PFSK-1 (cell line): ENCODE results near the gene KIF14.

Experiments used
- FOXP2 ChIP-seq: optimal IDR thresholded peaks from 2 replicates; pipeline ENCODE3; 2011; ENCODE audit warnings: borderline replicate concordance, control low read depth, inconsistent platforms; ENCODE audit not compliant: insufficient read depth; ENCODE audit errors: extremely low read length, extremely low read depth
- POLR2AphosphoS5 ChIP-seq: IDR thresholded peaks from 2 replicates; pipeline ENCODE4 v1.6.1; 2012; ENCODE audit warnings: low read depth, mild to moderate bottlenecking, control low read depth, low read length, moderate library complexity
- REST ChIP-seq, 2 experiments: IDR thresholded peaks; 2 replicates each; pipeline versions ENCODE4 v1.6.1 to v1.8.0; 2011 to 2012; ENCODE audit warnings: low read depth in 2 of 2, low read length in 2 of 2, control low read depth in 1 of 2, inconsistent platforms in 1 of 2, mild to moderate bottlenecking in 1 of 2, moderate library complexity in 1 of 2; ENCODE audit not compliant: insufficient read depth in 1 of 2
- SIN3A ChIP-seq: IDR thresholded peaks from 2 replicates; pipeline ENCODE4 v1.6.1; 2012; ENCODE audit warnings: mild to moderate bottlenecking, low read length, moderate library complexity, borderline replicate concordance; ENCODE audit not compliant: insufficient read depth
- TAF1 ChIP-seq: IDR thresholded peaks from 2 replicates; pipeline ENCODE4 v1.6.1; 2012; ENCODE audit warnings: low read length, control low read depth, borderline replicate concordance; ENCODE audit not compliant: insufficient read depth

DNA sequence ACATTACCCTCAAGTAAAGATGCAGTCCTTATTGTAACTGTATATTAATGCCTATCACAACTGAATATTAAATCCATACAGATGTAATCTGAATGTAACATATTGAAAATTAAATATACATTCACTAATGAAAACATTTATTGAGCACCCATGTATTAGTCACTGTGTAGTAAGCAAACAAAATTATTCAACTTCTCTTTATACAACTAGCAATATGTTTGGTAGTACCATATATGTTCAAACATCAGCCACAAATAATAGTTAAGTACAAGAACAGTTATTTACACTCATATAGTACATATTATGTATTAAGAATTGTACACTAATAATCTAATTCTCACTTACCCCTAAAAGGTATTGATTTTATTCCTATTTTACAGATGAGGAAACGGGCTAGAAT, 17.9 kb downstream of the KIF14 start:
- TF ChIP-seq REST (IDR thresholded peaks at IDR 0.05; ENCODE audit: insufficient read depth in 1 of 2, low read depth in 2 of 2, low read length in 2 of 2) (no peak), POLR2AphosphoS5 (no peak), SIN3A (no peak), TAF1 (no peak), FOXP2 (no peak)
